ENCODE measurements around the gene AKAP11.

DNA sequence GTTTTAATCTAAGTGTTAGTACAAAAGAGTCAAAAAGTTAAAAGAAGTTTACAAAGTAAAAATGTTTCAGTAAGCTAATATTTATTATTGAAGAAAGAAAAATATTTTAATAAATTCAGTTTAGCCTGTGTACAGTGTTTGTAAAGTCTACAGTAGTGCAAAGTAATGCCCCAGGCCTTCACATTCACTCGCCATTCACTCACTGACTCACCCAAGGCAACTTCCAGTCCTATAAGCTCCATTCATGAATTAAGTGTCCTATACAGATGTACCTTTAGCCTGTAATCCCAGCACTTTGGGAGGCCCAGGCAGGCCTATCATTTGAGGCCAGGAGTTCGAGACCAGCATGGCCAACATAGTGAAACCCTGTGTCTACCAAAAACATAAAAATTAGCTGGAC lies 24.1 kb upstream of the AKAP11 start:
- TF ChIP-seq CTCF (IDR thresholded peaks at IDR 0.05) = no peak
- TF ChIP-seq POLR2AphosphoS5 (IDR thresholded peaks at IDR 0.05) = no peak
- no peak for TF ChIP-seq POLR2A (IDR thresholded peaks at IDR 0.05)
- TF ChIP-seq EP300 (IDR thresholded peaks at IDR 0.05) = no peak
